H1 (cell line): Measurements from ENCODE around the gene PRPF31. TPM values are rescaled to one million over a fixed set of nuclear protein-coding genes. Genes with fewer than 3 reads are reported as not detected.

Source experiments
- CTCF ChIA-PET: fragments of 300-600 bp; sonication (Branson Sonifier 250); formaldehyde crosslinking; loops from one replicate; lab custom pipeline; 2021; ENCODE audit not compliant: partially characterized antibody; lab: Charles Lee
- POLR2A ChIA-PET: fragments of 300-600 bp; sonication (Branson Sonifier 250); formaldehyde crosslinking; loops from one replicate; lab custom pipeline; 2021; ENCODE audit warnings: inconsistent platforms; ENCODE audit not compliant: partially characterized antibody; lab: Charles Lee
- DNase-seq, 2 experiments: peaks; one replicate each; pipeline versions ENCODE4 v3.0.0 to v3.0.0-alpha.2; 2010 to 2022; ENCODE audit warnings: low spot score in 2 of 2, low read depth in 1 of 2, mixed read lengths in 1 of 2
- FAIRE-seq: peaks from 2 replicates; lab custom pipeline; 2011; peaks lifted over from hg19 to GRCh38; lab: Jason Lieb, UNC
- H2AFZ ChIP-seq: 2 replicates; pipeline ENCODE4 v1.8.1; 2012; ENCODE audit warnings: low read length, inconsistent platforms
- H2AK5ac ChIP-seq: 2 replicates; pipeline ENCODE4 v1.6.1; 2013; ENCODE audit warnings: low read depth, low read length
- H2BK120ac ChIP-seq: replicated peaks from 2 replicates; pipeline ENCODE3; 2013; ENCODE audit warnings: low read depth, low read length, inconsistent platforms
- H2BK12ac ChIP-seq: 2 replicates; pipeline ENCODE4 v1.6.1; 2013; ENCODE audit warnings: low read depth, low read length
- H2BK15ac ChIP-seq: 2 replicates; pipeline ENCODE4 v1.6.1; 2013; ENCODE audit warnings: low read length
- H2BK20ac ChIP-seq: 2 replicates; pipeline ENCODE4 v1.6.1; 2013; ENCODE audit warnings: low read length
- H2BK5ac ChIP-seq: 2 replicates; pipeline ENCODE4 v1.6.1; 2013; ENCODE audit warnings: low read depth, low read length
- H3K14ac ChIP-seq: 2 replicates; pipeline ENCODE4 v1.6.1; 2013; ENCODE audit warnings: inconsistent platforms; ENCODE audit not compliant: insufficient read length
- H3K18ac ChIP-seq: 2 replicates; pipeline ENCODE4 v1.6.1; 2013; ENCODE audit warnings: low read length; ENCODE audit errors: extremely low read depth
- H3K23ac ChIP-seq: 2 replicates; pipeline ENCODE4 v1.6.1; 2013; ENCODE audit warnings: inconsistent platforms; ENCODE audit not compliant: insufficient read length
- H3K23me2 ChIP-seq: 2 replicates; pipeline ENCODE4 v1.6.1; 2013; ENCODE audit warnings: low read depth, low read length
- H3K27ac ChIP-seq: 2 replicates; pipeline ENCODE4 v1.6.1; 2011; ENCODE audit warnings: low read depth, low read length, inconsistent platforms
- H3K27me3 ChIP-seq, 4 experiments: replicated peaks in 1 of 4; 1 replicate in 1 of 4; 2 replicates in 3 of 4; pipeline versions ENCODE4 v1.6.1 to v1.8.1; 2011 to 2013; ENCODE audit warnings: low read length in 3 of 4, mild to moderate bottlenecking in 3 of 4, inconsistent platforms in 2 of 4, mixed read lengths in 2 of 4, moderate library complexity in 1 of 4; ENCODE audit not compliant: control insufficient read depth in 3 of 4, insufficient read depth in 3 of 4; ENCODE audit errors: extremely low read depth in 1 of 4
- H3K36me3 ChIP-seq, 4 experiments: 2 replicates each; pipeline versions ENCODE4 v1.6.1 to v1.8.1; 2011 to 2013; ENCODE audit warnings: mild to moderate bottlenecking in 4 of 4, low read length in 3 of 4, moderate library complexity in 2 of 4, control low read depth in 1 of 4, inconsistent platforms in 1 of 4; ENCODE audit not compliant: insufficient read depth in 4 of 4, control insufficient read depth in 2 of 4
- H3K4ac ChIP-seq: replicated peaks from 2 replicates; pipeline ENCODE3; 2013; ENCODE audit warnings: low read length, low read depth, mixed read lengths, inconsistent platforms; ENCODE audit not compliant: insufficient read length
- H3K4me1 ChIP-seq, 4 experiments: replicated peaks in 1 of 4; 1 replicate in 1 of 4; 2 replicates in 3 of 4; pipeline versions ENCODE4 v1.6.1 to v1.8.1; 2011 to 2013; ENCODE audit warnings: low read length in 3 of 4, inconsistent platforms in 2 of 4, mixed read lengths in 1 of 4; ENCODE audit not compliant: insufficient read depth in 4 of 4, control insufficient read depth in 3 of 4
- H3K4me2 ChIP-seq, 2 experiments: 2 replicates each; pipeline versions ENCODE4 v1.6.1 to v1.8.1; 2011 to 2013; ENCODE audit warnings: low read depth in 2 of 2, low read length in 2 of 2, control low read depth in 1 of 2, inconsistent platforms in 1 of 2, mild to moderate bottlenecking in 1 of 2; ENCODE audit not compliant: insufficient read depth in 1 of 2
- H3K4me3 ChIP-seq, 4 experiments: fragments of 200-600, 300-600 bp in 1 of 4; sonication (generic), shearing (Covaris generic), sonication (Bioruptor Twin) in 1 of 4; 2 replicates each; pipeline versions ENCODE4 v1.5.1 to v1.8.1; 2011 to 2016; ENCODE audit warnings: low read length in 4 of 4, low read depth in 3 of 4, control low read depth in 2 of 4, inconsistent platforms in 2 of 4, mild to moderate bottlenecking in 2 of 4, mixed read lengths in 1 of 4, moderate library complexity in 1 of 4; ENCODE audit not compliant: insufficient read depth in 2 of 4; ENCODE audit errors: extremely low read depth in 1 of 4
- H3K56ac ChIP-seq: replicated peaks from 2 replicates; pipeline ENCODE3; 2013; ENCODE audit warnings: low read depth, mild to moderate bottlenecking, mixed read lengths, low read length, inconsistent platforms; ENCODE audit not compliant: insufficient read length
- H3K79me1 ChIP-seq: 2 replicates; pipeline ENCODE4 v1.6.1; 2013; ENCODE audit warnings: low read depth, low read length, control low read depth
- H3K79me2 ChIP-seq, 2 experiments: 2 replicates each; pipeline versions ENCODE4 v1.6.1 to v1.8.1; 2012 to 2013; ENCODE audit warnings: low read length in 2 of 2, mild to moderate bottlenecking in 2 of 2, inconsistent platforms in 1 of 2; ENCODE audit not compliant: insufficient read depth in 2 of 2, control insufficient read depth in 1 of 2
- H3K9ac ChIP-seq, 4 experiments: replicated peaks in 1 of 4; 1 replicate in 1 of 4; 2 replicates in 3 of 4; pipeline versions ENCODE4 v1.6.1 to v1.8.1; 2011 to 2013; ENCODE audit warnings: low read depth in 3 of 4, low read length in 3 of 4, control low read depth in 2 of 4, mild to moderate bottlenecking in 2 of 4, moderate library complexity in 2 of 4, inconsistent platforms in 1 of 4; ENCODE audit errors: extremely low read depth in 1 of 4
- H3K9me3 ChIP-seq, 2 experiments: 2 replicates each; pipeline versions ENCODE4 v1.6.1 to v1.8.1; 2012 to 2013; ENCODE audit warnings: mild to moderate bottlenecking in 2 of 2, moderate library complexity in 2 of 2, control low read depth in 1 of 2, inconsistent platforms in 1 of 2, low read depth in 1 of 2, low read length in 1 of 2, mixed read lengths in 1 of 2; ENCODE audit not compliant: insufficient read depth in 2 of 2
- H4K20me1 ChIP-seq, 2 experiments: replicated peaks in 1 of 2; 2 replicates each; pipeline versions ENCODE3 to v1.8.1; 2011 to 2013; ENCODE audit warnings: inconsistent platforms in 2 of 2, low read length in 2 of 2, mild to moderate bottlenecking in 1 of 2; ENCODE audit not compliant: insufficient read depth in 2 of 2, control insufficient read depth in 1 of 2
- H4K5ac ChIP-seq: 2 replicates; pipeline ENCODE4 v1.6.1; 2013; ENCODE audit warnings: low read length, low read depth, mixed read lengths, inconsistent platforms; ENCODE audit not compliant: insufficient read length
- H4K8ac ChIP-seq: 2 replicates; pipeline ENCODE4 v1.8.0; 2013; ENCODE audit warnings: mild to moderate bottlenecking, moderate library complexity, low read length, inconsistent platforms; ENCODE audit not compliant: insufficient read depth; ENCODE audit errors: extremely low read depth
- H4K91ac ChIP-seq: replicated peaks from 2 replicates; pipeline ENCODE3; 2013; ENCODE audit warnings: low read length, mixed read lengths, inconsistent platforms; ENCODE audit not compliant: insufficient read length
- BRCA1 ChIP-seq: IDR thresholded peaks from 2 replicates; pipeline ENCODE4 v1.6.1; 2012; ENCODE audit warnings: low read depth, low read length, improper control_type of control experiment
- KDM4A ChIP-seq: IDR thresholded peaks from one replicate; pipeline ENCODE4 v1.7.1; 2012; ENCODE audit warnings: low read depth, mild to moderate bottlenecking, moderate library complexity, low read length, inconsistent platforms; ENCODE audit not compliant: severe bottlenecking
- SIN3A ChIP-seq, 2 experiments: IDR thresholded peaks in 1 of 2; conservative IDR thresholded peaks in 1 of 2; 2 replicates each; pipeline ENCODE4 v1.6.1; 2011 to 2012; ENCODE audit warnings: low read length in 2 of 2, improper control_type of control experiment in 1 of 2, low read depth in 1 of 2, mild to moderate bottlenecking in 1 of 2
- SP4 ChIP-seq: IDR thresholded peaks from 2 replicates; pipeline ENCODE4 v1.6.1; 2012; ENCODE audit warnings: low read length, inconsistent platforms
- WGBS, 2 experiments: shearing (Covaris generic) in 1 of 2; methylation state at CpG; one replicate each; pipeline versions ENCODE4 v1.1.6 to v1.1.7; 2013 to 2015; ENCODE audit warnings: low lambda C conversion rate in 2 of 2, mixed read lengths in 2 of 2, inconsistent platforms in 1 of 2, low coverage in 1 of 2, missing lambda C conversion rate in 1 of 2; ENCODE audit not compliant: insufficient replicate concordance in 2 of 2, insufficient coverage in 1 of 2, insufficient read length in 1 of 2; ENCODE audit errors: extremely low coverage in 1 of 2, missing lambda C conversion rate in 1 of 2; 5-methylcytosine and 5-hydroxymethylcytosine counted together
- polyA plus RNA-seq, 7 experiments: library from polyadenylated mRNA; depleted of rRNA in 3 of 7; stranded (reverse) in 5 of 7; unstranded in 2 of 7; fragments of >200 nt in 5 of 7; fragments of 200-250 nt in 2 of 7; gene quantifications; 1 replicate in 5 of 7; 2 replicates in 1 of 7; 4 replicates in 1 of 7; pipeline versions ENCODE4 v1.2.1 to v1.2.3, GENCODE V29; 2011 to 2013; ENCODE audit warnings: missing spikeins in 2 of 7, mixed read lengths in 2 of 7
- total RNA-seq: library from RNA; stranded (reverse); fragmentation: NEBNext Ultra II Directional; extraction: Animal tissue kit (Norgen Biotek cat#: 25700); gene quantifications from 2 replicates; pipeline ENCODE4 v1.2.1, GENCODE V29; 2021
- TF ChIP-seq, protein P1 (sequence below): IDR thresholded peaks from 2 replicates; pipeline ENCODE4 v1.6.1; 2012; ENCODE audit warnings: inconsistent platforms
- TF ChIP-seq, protein P2 (sequence below), 3 experiments: IDR thresholded peaks; 1 replicate in 2 of 3; 2 replicates in 1 of 3; pipeline versions ENCODE4 v1.5.1 to v1.6.1; 2011; ENCODE audit warnings: low read length in 3 of 3, mild to moderate bottlenecking in 3 of 3, inconsistent platforms in 2 of 3, low read depth in 1 of 3, moderate library complexity in 1 of 3; ENCODE audit not compliant: insufficient read depth in 1 of 3; ENCODE audit errors: control extremely low read depth in 1 of 3
- TF ChIP-seq, protein P3 (sequence below): IDR thresholded peaks from 2 replicates; pipeline ENCODE4 v1.6.1; 2012; ENCODE audit warnings: inconsistent platforms

PRPF31 gene
- total and polyA plus RNA-seq, 2 of the 8 experiments (the other 6 are each of a cell fraction or from before 2014, with no cell fraction given): 51.1 to 97.4 TPM

DNA sequence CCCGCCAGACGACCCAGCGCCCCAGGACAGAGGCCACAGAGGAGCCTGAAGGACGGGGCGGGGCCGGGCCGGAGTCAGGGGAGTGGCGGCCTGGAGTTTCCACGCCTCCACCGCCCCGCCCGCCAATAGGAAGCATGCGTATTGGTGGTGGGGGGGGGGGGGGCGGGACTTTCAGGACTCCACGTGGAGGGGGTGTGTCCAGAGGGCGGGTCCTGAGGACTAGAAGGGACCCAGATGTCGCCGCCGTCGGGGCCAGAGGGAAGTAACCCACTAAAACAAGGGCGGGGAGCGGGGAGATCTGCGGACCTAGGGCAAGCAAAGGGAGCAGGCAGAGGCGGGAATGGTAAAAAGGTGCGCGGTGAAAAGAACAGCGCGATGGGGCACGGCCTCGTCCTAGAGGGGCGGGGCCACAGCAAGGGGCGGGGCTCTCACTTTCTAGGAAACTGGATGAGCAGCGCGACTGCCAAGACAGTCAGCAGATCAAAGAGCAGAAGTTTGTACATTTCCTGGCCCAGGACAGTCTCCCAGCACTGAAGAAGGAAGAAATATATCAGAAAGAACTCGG is 46.8 kb downstream of the PRPF31 start:
- H3K56ac ChIP-seq: no peak overlapping the region
- no peaks in the 10 kb centered on the region for H3K79me2 ChIP-seq
- DNase-seq: peak in 1 of 2 experiments; percentile 87
- no peak overlapping the region for H2AFZ ChIP-seq
- no peak overlapping the region for H3K27ac ChIP-seq
- ChIA-PET CTCF (no interaction called here), POLR2A (interaction anchor here (1.0 to 4.0 kb wide), 2 partner anchors 12 to 41 kb away, joined by 3 to 28 read pairs; partner anchors contain the start of gene TMC4)
- no peak overlapping the region for H2BK5ac ChIP-seq
- no peak overlapping the region for H4K8ac ChIP-seq
- H4K20me1 ChIP-seq: peaks cover 0 to 16% of the 10 kb centered on the region in 2 experiments
- H3K4me2 ChIP-seq: peak overlapping the region; percentile 63 to 85
- TF ChIP-seq SP4: 0 out of 2 replicates have a peak, but pooled peaks have one; percentile 50
- no peak for TF ChIP-seq BRCA1
- peak; percentile 46 for TF ChIP-seq KDM4A
- peak; percentile 55 to 85; a peak in 2 of 4 replicates for TF ChIP-seq SIN3A (conservative IDR thresholded peaks at IDR 0.05 in 1 of 2, IDR thresholded peaks at IDR 0.05 in 1 of 2; ENCODE audit: low read depth in 1 of 2, low read length in 2 of 2)
- TF ChIP-seq, protein P1, sequence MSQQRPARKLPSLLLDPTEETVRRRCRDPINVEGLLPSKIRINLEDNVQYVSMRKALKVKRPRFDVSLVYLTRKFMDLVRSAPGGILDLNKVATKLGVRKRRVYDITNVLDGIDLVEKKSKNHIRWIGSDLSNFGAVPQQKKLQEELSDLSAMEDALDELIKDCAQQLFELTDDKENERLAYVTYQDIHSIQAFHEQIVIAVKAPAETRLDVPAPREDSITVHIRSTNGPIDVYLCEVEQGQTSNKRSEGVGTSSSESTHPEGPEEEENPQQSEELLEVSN: peak; percentile 47; the same call in 1 of the 2 replicates
- TF ChIP-seq, protein P2, sequence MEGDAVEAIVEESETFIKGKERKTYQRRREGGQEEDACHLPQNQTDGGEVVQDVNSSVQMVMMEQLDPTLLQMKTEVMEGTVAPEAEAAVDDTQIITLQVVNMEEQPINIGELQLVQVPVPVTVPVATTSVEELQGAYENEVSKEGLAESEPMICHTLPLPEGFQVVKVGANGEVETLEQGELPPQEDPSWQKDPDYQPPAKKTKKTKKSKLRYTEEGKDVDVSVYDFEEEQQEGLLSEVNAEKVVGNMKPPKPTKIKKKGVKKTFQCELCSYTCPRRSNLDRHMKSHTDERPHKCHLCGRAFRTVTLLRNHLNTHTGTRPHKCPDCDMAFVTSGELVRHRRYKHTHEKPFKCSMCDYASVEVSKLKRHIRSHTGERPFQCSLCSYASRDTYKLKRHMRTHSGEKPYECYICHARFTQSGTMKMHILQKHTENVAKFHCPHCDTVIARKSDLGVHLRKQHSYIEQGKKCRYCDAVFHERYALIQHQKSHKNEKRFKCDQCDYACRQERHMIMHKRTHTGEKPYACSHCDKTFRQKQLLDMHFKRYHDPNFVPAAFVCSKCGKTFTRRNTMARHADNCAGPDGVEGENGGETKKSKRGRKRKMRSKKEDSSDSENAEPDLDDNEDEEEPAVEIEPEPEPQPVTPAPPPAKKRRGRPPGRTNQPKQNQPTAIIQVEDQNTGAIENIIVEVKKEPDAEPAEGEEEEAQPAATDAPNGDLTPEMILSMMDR (IDR thresholded peaks at IDR 0.05; ENCODE audit: control extremely low read depth in 1 of 3, insufficient read depth in 1 of 3, low read depth in 1 of 3, low read length in 3 of 3): no peak
- TF ChIP-seq, protein P3, sequence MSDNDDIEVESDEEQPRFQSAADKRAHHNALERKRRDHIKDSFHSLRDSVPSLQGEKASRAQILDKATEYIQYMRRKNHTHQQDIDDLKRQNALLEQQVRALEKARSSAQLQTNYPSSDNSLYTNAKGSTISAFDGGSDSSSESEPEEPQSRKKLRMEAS: peak; percentile 58
- no peak overlapping the region; a peak in 1 of 7 replicates for H3K9ac ChIP-seq
- H3K4me3 ChIP-seq: peak overlapping the region; percentile 34 to 61 (median 39); a peak in 7 of 8 replicates
- no peak overlapping the region for H3K4ac ChIP-seq
- H3K79me1 ChIP-seq: peaks cover 10% of the 10 kb centered on the region
- no peak overlapping the region for H2BK15ac ChIP-seq
- peaks cover 20% of the 10 kb centered on the region for H3K23me2 ChIP-seq
- no peak overlapping the region for H4K5ac ChIP-seq
- no peak overlapping the region for H4K91ac ChIP-seq
- H2BK12ac ChIP-seq: no peak overlapping the region
- no peak overlapping the region for H3K18ac ChIP-seq
- no peak for FAIRE-seq
- H3K14ac ChIP-seq: no peak overlapping the region
- no peaks in the 10 kb centered on the region for H3K9me3 ChIP-seq
- H2AK5ac ChIP-seq: no peak overlapping the region
- peaks cover 0 to 24% (median 11%) of the 10 kb centered on the region in 4 experiments; a peak in 6 of 7 replicates for H3K4me1 ChIP-seq
- H2BK20ac ChIP-seq: no peak overlapping the region
- peaks cover 0 to 10% (median 4%) of the 10 kb centered on the region in 4 experiments; a peak in 4 of 7 replicates for H3K27me3 ChIP-seq
- WGBS, 2 experiments: 6% methylated on average over 23 of the region's 35 CpGs; no CpG with 5 or more reads in 1 of the 2 experiments
- H3K23ac ChIP-seq: no peak overlapping the region
- H2BK120ac ChIP-seq: no peak overlapping the region
- H3K36me3 ChIP-seq: no peaks in the 10 kb centered on the region
